Measurements from ENCODE around the gene PRKAG1.

Gene PRKAG1

GRCh38 chr12:49023812-49024211, 5.2 kb upstream of the PRKAG1 start:
- Histone ChIP-seq H3K4me3 (ENCODE audit: low read depth in 1 of 2, low read length in 2 of 2) (no peak overlapping the region), H2AFZ (ENCODE audit: low read depth, low read length) (no peak overlapping the region), H3K4me2 (ENCODE audit: insufficient read depth, low read length) (no peak overlapping the region), H3K36me3 (ENCODE audit: insufficient read depth, low read length) (peaks cover 81% of the 10 kb centered on the region), H3K27ac (ENCODE audit: low read length) (no peak overlapping the region), H3K9ac (ENCODE audit: low read depth, low read length) (no peak overlapping the region), H3K9me3 (ENCODE audit: insufficient read depth, low read length, severe bottlenecking) (no peaks in the 10 kb centered on the region), H3K4me1 (ENCODE audit: insufficient read depth, low read length) (peaks cover 11% of the 10 kb centered on the region), H4K20me1 (ENCODE audit: insufficient read depth, low read length) (peaks cover 19% of the 10 kb centered on the region; the same call in 1 of the 2 replicates), H3K79me2 (ENCODE audit: insufficient read depth, low read length) (0 out of 2 replicates have a peak, but pooled peaks cover 4% of the 10 kb centered on the region), H3K27me3 (ENCODE audit: insufficient read depth, low read length, poor library complexity) (no peaks in the 10 kb centered on the region)
- no peak for DNase-seq
- TF ChIP-seq CTCF (IDR thresholded peaks at IDR 0.05; ENCODE audit: borderline replicate concordance, extremely low read depth, low read length, poor library complexity, severe bottlenecking): no peak
- ATAC-seq (ENCODE audit: insufficient read depth, low read depth): no peak

- Histone ChIP-seq H3K4me2 (ENCODE audit: insufficient read depth, low read length) (no peak overlapping the region), H3K9ac (ENCODE audit: low read depth, low read length) (no peak overlapping the region), H3K4me3 (ENCODE audit: low read depth in 1 of 2, low read length in 2 of 2) (no peak overlapping the region), H3K36me3 (ENCODE audit: insufficient read depth, low read length) (peaks cover 69% of the 10 kb centered on the region), H3K27ac (ENCODE audit: low read length) (no peak overlapping the region), H3K9me3 (ENCODE audit: insufficient read depth, low read length, severe bottlenecking) (no peaks in the 10 kb centered on the region), H3K27me3 (ENCODE audit: insufficient read depth, low read length, poor library complexity) (no peaks in the 10 kb centered on the region), H4K20me1 (ENCODE audit: insufficient read depth, low read length) (peaks cover 11% of the 10 kb centered on the region; the same call in 1 of the 2 replicates), H3K79me2 (ENCODE audit: insufficient read depth, low read length) (peaks cover 11% of the 10 kb centered on the region), H3K4me1 (ENCODE audit: insufficient read depth, low read length) (peaks cover 15% of the 10 kb centered on the region), H2AFZ (ENCODE audit: low read depth, low read length) (no peak overlapping the region)
- DNase-seq (no peak), ATAC-seq (ENCODE audit: insufficient read depth, low read depth) (no peak)
- TF ChIP-seq CTCF (IDR thresholded peaks at IDR 0.05; ENCODE audit: borderline replicate concordance, extremely low read depth, low read length, poor library complexity, severe bottlenecking) (no peak), EZH2 (IDR thresholded peaks at IDR 0.05; ENCODE audit: borderline replicate concordance, low read depth, low read length, severe bottlenecking) (no peak)
Measured at GRCh38 chr12:49022558-49023178, 4.1 kb upstream of the PRKAG1 start.

- no peak overlapping the region for H3K4me2 ChIP-seq (ENCODE audit: insufficient read depth, low read length)
- no peak overlapping the region for H3K9ac ChIP-seq (ENCODE audit: low read depth, low read length)
- peaks cover 28% of the 10 kb centered on the region for H3K4me1 ChIP-seq (ENCODE audit: insufficient read depth, low read length)
- H3K36me3 ChIP-seq (ENCODE audit: insufficient read depth, low read length): peaks cover 57% of the 10 kb centered on the region
- H4K20me1 ChIP-seq (ENCODE audit: insufficient read depth, low read length): peaks cover 8% of the 10 kb centered on the region; the same call in 1 of the 2 replicates
- no peaks in the 10 kb centered on the region for H3K27me3 ChIP-seq (ENCODE audit: insufficient read depth, low read length, poor library complexity)
- no peak overlapping the region for H2AFZ ChIP-seq (ENCODE audit: low read depth, low read length)
- no peak overlapping the region for H3K27ac ChIP-seq (ENCODE audit: low read length)
- TF ChIP-seq CTCF (IDR thresholded peaks at IDR 0.05; ENCODE audit: borderline replicate concordance, extremely low read depth, low read length, poor library complexity, severe bottlenecking) (no peak), EZH2 (IDR thresholded peaks at IDR 0.05; ENCODE audit: borderline replicate concordance, low read depth, low read length, severe bottlenecking) (no peak)
- peaks cover 23% of the 10 kb centered on the region for H3K79me2 ChIP-seq (ENCODE audit: insufficient read depth, low read length)
- H3K4me3 ChIP-seq (ENCODE audit: low read depth in 1 of 2, low read length in 2 of 2): no peak overlapping the region
- DNase-seq (no peak), ATAC-seq (ENCODE audit: insufficient read depth, low read depth) (no peak)
- no peaks in the 10 kb centered on the region for H3K9me3 ChIP-seq (ENCODE audit: insufficient read depth, low read length, severe bottlenecking)
Measured at GRCh38 chr12:49021292-49021915, 2.8 kb upstream of the PRKAG1 start.

Data from DND-41 (cell line).